Sigmoid colon (tissue), 4 donors: ENCODE measurements around the gene PLEKHD1.

ENCODE experiments used
- CTCF ChIP-seq, 4 experiments: fragments of 450-650 bp in 3 of 4; fragments of 200-600 bp in 1 of 4; IDR thresholded peaks; one replicate each; pipeline ENCODE4 v1.5.1; 2016 to 2019; ENCODE audit warnings: antibody characterized with exemption in 4 of 4, mild to moderate bottlenecking in 3 of 4, moderate library complexity in 2 of 4
- EP300 ChIP-seq, 4 donors: sonication (generic); formaldehyde crosslinking; IDR thresholded peaks; one replicate each; pipeline ENCODE4 v1.6.1; 2017; ENCODE audit warnings: antibody characterized with exemption in 4 of 4
- POLR2A ChIP-seq, 2 donors: fragments of 450-650 bp; IDR thresholded peaks; one replicate each; pipeline ENCODE4 v1.6.1; 2016; ENCODE audit warnings: antibody characterized with exemption in 2 of 2, mild to moderate bottlenecking in 2 of 2, moderate library complexity in 2 of 2
- POLR2AphosphoS5 ChIP-seq, 4 donors: sonication (generic); formaldehyde crosslinking; IDR thresholded peaks; one replicate each; pipeline ENCODE4 v1.6.1; 2017; ENCODE audit warnings: antibody characterized with exemption in 4 of 4

GRCh38 chr14:69532561-69533340, 48.2 kb downstream of the PLEKHD1 start:
- TF ChIP-seq CTCF (IDR thresholded peaks at IDR 0.05) (no peak), POLR2AphosphoS5 (IDR thresholded peaks at IDR 0.05) (no peak), POLR2A (IDR thresholded peaks at IDR 0.05) (no peak), EP300 (IDR thresholded peaks at IDR 0.05) (no peak)
